SK-N-SH (cell line): ENCODE data around the gene TCEA3. TPM values are rescaled to one million over a fixed set of nuclear protein-coding genes. Genes with fewer than 3 reads are reported as not detected.

Source experiments
- CTCF ChIA-PET: fragments of 300-600, 350-600 bp; formaldehyde crosslinking; extraction: SDS; loops from one replicate; lab custom pipeline; 2021; lab: Yijun Ruan, JAX
- POLR2A ChIA-PET: fragments of 350-600 bp; sonication (Branson Sonifier 250); formaldehyde crosslinking; extraction: SDS; loops from one replicate; lab custom pipeline; 2020; ENCODE audit warnings: antibody characterized with exemption, inconsistent platforms; lab: Yijun Ruan, JAX
- DNase-seq: peaks from one replicate; pipeline ENCODE4 v3.0.0; 2012
- H2AFZ ChIP-seq: fragments of 200-600 bp; sonication (generic); 2 replicates; pipeline ENCODE4 v1.8.1; 2016; ENCODE audit warnings: antibody characterized with exemption, mild to moderate bottlenecking, low read depth
- H3F3A ChIP-seq: fragments of 200-600 bp; sonication (generic); replicated peaks from 2 replicates; pipeline ENCODE3; 2016; ENCODE audit warnings: antibody characterized with exemption, mild to moderate bottlenecking; ENCODE audit not compliant: insufficient read depth
- H3K27ac ChIP-seq, 2 experiments: fragments of 200-500 bp in 1 of 2; fragments of 200-600 bp in 1 of 2; sonication (Bioruptor generic) in 1 of 2; sonication (generic), shearing (Covaris generic) in 1 of 2; 2 replicates each; pipeline versions ENCODE4 v1.5.1 to v1.6.1; 2014 to 2016; ENCODE audit warnings: low read depth in 2 of 2, inconsistent platforms in 1 of 2, low read length in 1 of 2, mild to moderate bottlenecking in 1 of 2, mixed read lengths in 1 of 2
- H3K27me3 ChIP-seq: fragments of 200-600 bp; sonication (generic), shearing (Covaris generic); 2 replicates; pipeline ENCODE4 v1.6.1; 2016; ENCODE audit warnings: mixed run types; ENCODE audit not compliant: insufficient read depth
- H3K36me3 ChIP-seq, 2 experiments: fragments of 200-500 bp in 1 of 2; fragments of 200-600 bp in 1 of 2; sonication (Bioruptor generic) in 1 of 2; sonication (generic) in 1 of 2; replicated peaks in 1 of 2; 2 replicates each; pipeline versions ENCODE3 to v1.5.1; 2014 to 2016; ENCODE audit warnings: low read length in 1 of 2, mild to moderate bottlenecking in 1 of 2; ENCODE audit not compliant: insufficient read depth in 2 of 2, control insufficient read depth in 1 of 2
- H3K4me1 ChIP-seq, 2 experiments: fragments of 200-500 bp in 1 of 2; fragments of 200-600 bp in 1 of 2; sonication (Bioruptor generic) in 1 of 2; sonication (generic), shearing (Covaris generic) in 1 of 2; 2 replicates each; pipeline versions ENCODE4 v1.5.1 to v1.6.1; 2014 to 2016; ENCODE audit warnings: low read depth in 1 of 2, low read length in 1 of 2, mixed run types in 1 of 2; ENCODE audit not compliant: insufficient read depth in 2 of 2, control insufficient read depth in 1 of 2
- H3K4me2 ChIP-seq: fragments of 200-600 bp; sonication (generic), shearing (Covaris generic); 2 replicates; pipeline ENCODE4 v1.6.1; 2017; ENCODE audit warnings: mixed run types
- H3K4me3 ChIP-seq, 2 experiments: fragments of 200-500 bp in 1 of 2; fragments of 200-600 bp in 1 of 2; sonication (Bioruptor generic) in 1 of 2; sonication (generic), shearing (Covaris generic) in 1 of 2; 2 replicates each; pipeline versions ENCODE4 v1.5.1 to v1.8.1; 2014 to 2016; ENCODE audit warnings: low read depth in 2 of 2, inconsistent platforms in 1 of 2, low read length in 1 of 2, mild to moderate bottlenecking in 1 of 2, mixed read lengths in 1 of 2, moderate library complexity in 1 of 2
- H3K79me2 ChIP-seq: fragments of 200-600 bp; sonication (generic); 2 replicates; pipeline ENCODE4 v1.8.1; 2017; ENCODE audit warnings: mild to moderate bottlenecking; ENCODE audit not compliant: insufficient read depth
- H3K9ac ChIP-seq: fragments of 200-600 bp; sonication (generic); 2 replicates; pipeline ENCODE4 v1.6.1; 2017; ENCODE audit warnings: mixed run types
- H3K9me2 ChIP-seq: fragments of 200-600 bp; sonication (generic); 2 replicates; pipeline ENCODE4 v1.6.1; 2017; ENCODE audit warnings: mixed run types
- H3K9me3 ChIP-seq: fragments of 200-600 bp; sonication (generic); 2 replicates; pipeline ENCODE4 v1.6.1; 2017; ENCODE audit warnings: mixed run types, mild to moderate bottlenecking, moderate library complexity
- H4K20me1 ChIP-seq: fragments of 200-600 bp; sonication (generic); 2 replicates; pipeline ENCODE4 v1.6.1; 2017; ENCODE audit warnings: mild to moderate bottlenecking, mixed run types; ENCODE audit not compliant: insufficient read depth
- CHD2 ChIP-seq: fragments of 150-350 bp; IDR thresholded peaks from 2 replicates; pipeline ENCODE4 v1.6.1; 2018; ENCODE audit warnings: low read length; ENCODE audit not compliant: partially characterized antibody
- ELF1 ChIP-seq: IDR thresholded peaks from 2 replicates; pipeline ENCODE4 v1.4.0; 2012
- EP300 ChIP-seq, 2 experiments: IDR thresholded peaks; 2 replicates each; pipeline versions ENCODE4 v1.4.0 to v1.6.1; 2012; ENCODE audit warnings: borderline replicate concordance in 1 of 2, low read depth in 1 of 2, low read length in 1 of 2
- GABPA ChIP-seq: IDR thresholded peaks from 2 replicates; pipeline ENCODE4 v1.4.0; 2012; ENCODE audit warnings: low read depth, mild to moderate bottlenecking
- JUND ChIP-seq: IDR thresholded peaks from 2 replicates; pipeline ENCODE4 v1.4.0; 2012
- MAX ChIP-seq: IDR thresholded peaks from 2 replicates; pipeline ENCODE4 v1.4.0; 2012; ENCODE audit warnings: low read depth
- RAD21 ChIP-seq: IDR thresholded peaks from 2 replicates; pipeline ENCODE4 v1.6.1; 2012; ENCODE audit warnings: mild to moderate bottlenecking, low read length
- SIN3A ChIP-seq: IDR thresholded peaks from 2 replicates; pipeline ENCODE4 v1.6.1; 2012; ENCODE audit warnings: low read depth, mild to moderate bottlenecking, low read length, moderate library complexity, borderline replicate concordance
- SMC3 ChIP-seq: IDR thresholded peaks from 2 replicates; pipeline ENCODE4 v1.6.1; 2012; ENCODE audit warnings: low read depth, low read length, improper control_type of control experiment
- TEAD4 ChIP-seq: IDR thresholded peaks from 2 replicates; pipeline ENCODE4 v1.4.0; 2012; ENCODE audit warnings: mild to moderate bottlenecking, borderline replicate concordance; ENCODE audit not compliant: insufficient read depth
- USF1 ChIP-seq: IDR thresholded peaks from 2 replicates; pipeline ENCODE4 v1.4.0; 2012; ENCODE audit warnings: low read depth, borderline replicate concordance
- USF2 ChIP-seq: fragments of 150-350 bp; IDR thresholded peaks from 2 replicates; pipeline ENCODE4 v1.6.1; 2017; ENCODE audit warnings: antibody characterized with exemption, low read length, low read depth, borderline replicate concordance
- ZBTB33 ChIP-seq: IDR thresholded peaks from 2 replicates; pipeline ENCODE4 v1.4.0; 2012; ENCODE audit warnings: low read depth, borderline replicate concordance
- WGBS: methylation state at CpG from one replicate; pipeline ENCODE4 v1.1.6; 2017; ENCODE audit warnings: low lambda C conversion rate; 5-methylcytosine and 5-hydroxymethylcytosine counted together
- polyA plus RNA-seq, 3 experiments: library from polyadenylated mRNA; depleted of rRNA; stranded (reverse); fragments of >200 nt; gene quantifications; 2 replicates each; pipeline ENCODE4 v1.2.3, GENCODE V29; 2012

Gene TCEA3
- polyA plus RNA-seq, 1 of the 3 experiments (the other 2 are of a cell fraction) = 1.1 TPM

- Histone ChIP-seq H3K27me3 (no peaks in the 10 kb centered on the region), H3K36me3 (no peaks in the 10 kb centered on the region), H3K79me2 (peaks cover 43% of the 10 kb centered on the region), H2AFZ (no peak overlapping the region), H3K9ac (no peak overlapping the region), H3K27ac (no peak overlapping the region), H4K20me1 (peaks cover 37% of the 10 kb centered on the region), H3K4me1 (peaks cover 6 to 7% of the 10 kb centered on the region in 2 experiments; a peak in 1 of 4 replicates), H3F3A (peaks cover 8% of the 10 kb centered on the region), H3K4me3 (no peak overlapping the region), H3K9me3 (no peaks in the 10 kb centered on the region), H3K9me2 (no peaks in the 10 kb centered on the region), H3K4me2 (no peak overlapping the region)
- POLR2A ChIA-PET = no interaction called here
- TF ChIP-seq JUND (no peak), SIN3A (no peak), ELF1 (no peak), SMC3 (no peak), MAX (no peak), RAD21 (no peak), TEAD4 (no peak), ZBTB33 (no peak), USF1 (no peak), EP300 (IDR thresholded peaks at IDR 0.05; ENCODE audit: borderline replicate concordance in 1 of 2, low read depth in 1 of 2, low read length in 1 of 2) (no peak), GABPA (no peak), CHD2 (no peak), USF2 (no peak)
- WGBS = 86% methylated on average over 7 of the region's 12 CpGs
- no peak for DNase-seq
- CTCF ChIA-PET = interaction anchor here (1.0 to 1.6 kb wide), 2 partner anchors 27 to 69 kb away, joined by 3 read pairs; no protein-coding TSS in a partner anchor
Measured at GRCh38 chr1:23470282-23471070, 45.9 kb upstream of the TCEA3 start.
